K562 (cell line): ENCODE measurements around the gene DNAH10. TPM values are rescaled to one million over a fixed set of nuclear protein-coding genes. Genes with fewer than 3 reads are reported as not detected.

Experiments
- ATAC-seq: fragments of 200-7000 bp; cut with Tn5 transposase; 3 replicates; pipeline ENCODE4 v1.9.1; 2020; ENCODE audit warnings: moderate library complexity
- BruUV-seq: library from RNA; stranded (reverse); fragments of 400-500 nt; replicated peaks from 2 replicates; lab custom pipeline; 2021; lab: Mats Ljungman, UMichigan
- CTCF ChIA-PET: fragments of 300-600 bp; formaldehyde crosslinking; extraction: SDS; loops from one replicate; lab custom pipeline; 2021; ENCODE audit warnings: low intra/inter-chr PET ratio; lab: Yijun Ruan, JAX
- POLR2A ChIA-PET: fragments of 300-600, 350-650 bp; sonication (Branson Sonifier 250); formaldehyde crosslinking; extraction: SDS; loops from one replicate; lab custom pipeline; 2021; ENCODE audit warnings: antibody characterized with exemption, inconsistent platforms; lab: Yijun Ruan, JAX
- DNase-seq, 4 experiments: peaks; one replicate each; pipeline versions ENCODE4 v3.0.0 to v3.0.0-alpha.2; 2011 to 2018; ENCODE audit warnings: low spot score in 3 of 4, mixed read lengths in 3 of 4; ENCODE audit errors: extremely low read depth in 1 of 4
- FAIRE-seq: peaks from 2 replicates; lab custom pipeline; 2011; peaks lifted over from hg19 to GRCh38; lab: Jason Lieb, UNC
- H2AFZ ChIP-seq: 2 replicates; pipeline ENCODE4 v1.6.0; 2011; ENCODE audit warnings: low read depth, low read length, control low read depth, inconsistent platforms
- H3K27ac ChIP-seq: fragments of 200-600 bp; 3 replicates; pipeline ENCODE4 v1.8.0; 2011; ENCODE audit warnings: low read depth, mild to moderate bottlenecking, control low read depth, inconsistent platforms, low read length, moderate library complexity, mixed read lengths; ENCODE audit errors: extremely low read depth
- H3K27me3 ChIP-seq, 2 experiments: fragments of 300-600 bp in 1 of 2; 2 replicates in 1 of 2; 3 replicates in 1 of 2; pipeline versions ENCODE4 v1.6.0 to v1.8.0; 2011; ENCODE audit warnings: inconsistent platforms in 2 of 2, low read length in 2 of 2, mild to moderate bottlenecking in 1 of 2, mixed read lengths in 1 of 2, moderate library complexity in 1 of 2; ENCODE audit not compliant: control insufficient read depth in 2 of 2, insufficient read depth in 2 of 2
- H3K36me3 ChIP-seq: fragments of 300-600 bp; 3 replicates; pipeline ENCODE4 v1.8.0; 2011; ENCODE audit warnings: mild to moderate bottlenecking, low read length, inconsistent platforms; ENCODE audit not compliant: control insufficient read depth, insufficient read depth
- H3K4me1 ChIP-seq, 2 experiments: fragments of 200-600 bp in 1 of 2; replicated peaks in 1 of 2; 2 replicates in 1 of 2; 3 replicates in 1 of 2; pipeline versions ENCODE4 v1.5.1 to v1.8.0; 2011; ENCODE audit warnings: inconsistent platforms in 2 of 2, low read length in 2 of 2, mild to moderate bottlenecking in 1 of 2, mixed read lengths in 1 of 2, moderate library complexity in 1 of 2; ENCODE audit not compliant: control insufficient read depth in 2 of 2, insufficient read depth in 2 of 2
- H3K4me2 ChIP-seq: 2 replicates; pipeline ENCODE4 v1.6.1; 2011; ENCODE audit warnings: low read length, control low read depth, inconsistent platforms, mixed read lengths; ENCODE audit not compliant: insufficient read depth
- H3K4me3 ChIP-seq: fragments of 200-600 bp; sonication (generic), shearing (Covaris generic); 2 replicates; pipeline ENCODE4 v1.5.1; 2016; ENCODE audit warnings: control low read depth, inconsistent platforms
- H3K79me2 ChIP-seq: fragments of 200-600 bp; 3 replicates; pipeline ENCODE4 v1.8.0; 2011; ENCODE audit warnings: low read length, inconsistent platforms; ENCODE audit not compliant: control insufficient read depth, insufficient read depth
- H3K9ac ChIP-seq, 2 experiments: 2 replicates each; pipeline versions ENCODE4 v1.6.0 to v1.6.1; 2011; ENCODE audit warnings: low read depth in 2 of 2, low read length in 2 of 2, control low read depth in 1 of 2, inconsistent platforms in 1 of 2, mild to moderate bottlenecking in 1 of 2, mixed read lengths in 1 of 2; ENCODE audit not compliant: insufficient read depth in 1 of 2
- H3K9me1 ChIP-seq: one replicate; pipeline ENCODE4 v1.6.0; 2011; ENCODE audit warnings: inconsistent platforms, mild to moderate bottlenecking, low read length, moderate library complexity; ENCODE audit not compliant: control insufficient read depth, insufficient read depth
- H3K9me3 ChIP-seq: replicated peaks from 2 replicates; pipeline ENCODE4 v1.5.1; 2011; ENCODE audit warnings: low read depth, low read length, inconsistent platforms; ENCODE audit not compliant: control insufficient read depth, insufficient read depth
- H4K20me1 ChIP-seq: replicated peaks from 2 replicates; pipeline ENCODE4 v1.6.1; 2011; ENCODE audit warnings: low read length, inconsistent platforms, mixed read lengths; ENCODE audit not compliant: control insufficient read depth, insufficient read depth
- ATF7 ChIP-seq: fragments of 450-650 bp; IDR thresholded peaks from 2 replicates; pipeline ENCODE4 v1.7.1; 2014; ENCODE audit warnings: mild to moderate bottlenecking, moderate library complexity
- CBFA2T3 ChIP-seq: fragments of 450-650 bp; IDR thresholded peaks from 2 replicates; pipeline ENCODE4 v1.6.1; 2017
- ETV6 ChIP-seq, 3 experiments: fragments of 150-350 bp in 1 of 3; sonication (generic) in 1 of 3; formaldehyde crosslinking in 1 of 3; IDR thresholded peaks; 2 replicates each; pipeline versions ENCODE4 v1.6.1 to v1.8.0; 2014 to 2022; ENCODE audit warnings: borderline replicate concordance in 2 of 3, low read depth in 2 of 3, antibody characterized with exemption in 1 of 3, low read length in 1 of 3, mild to moderate bottlenecking in 1 of 3, missing genetic modification reagents in 1 of 3
- EZH2 ChIP-seq: IDR thresholded peaks from 2 replicates; pipeline ENCODE4 v1.6.1; 2012; ENCODE audit warnings: low read depth, mild to moderate bottlenecking, inconsistent platforms, low read length, borderline replicate concordance
- SMARCB1 ChIP-seq: IDR thresholded peaks from 2 replicates; pipeline ENCODE4 v1.6.1; 2011; ENCODE audit warnings: improper control_type of control experiment, low read depth; ENCODE audit not compliant: insufficient read length
- ZNF121 ChIP-seq: sonication (generic); formaldehyde crosslinking; conservative IDR thresholded peaks from 2 replicates; pipeline ENCODE4 v1.8.0; 2022; ENCODE audit warnings: missing genetic modification reagents
- ZNF277 ChIP-seq: fragments of 250-450 bp; sonication (Bioruptor Pico); IDR thresholded peaks from 2 replicates; pipeline ENCODE4 v1.8.0; 2022; ENCODE audit warnings: inconsistent platforms, mild to moderate bottlenecking, moderate library complexity, borderline replicate concordance
- ZNF395 ChIP-seq: fragments of 200-800 bp; sonication (Bioruptor generic); IDR thresholded peaks from 2 replicates; pipeline ENCODE4 v1.6.1; 2017; ENCODE audit warnings: missing genetic modification characterization, missing compliant biosample characterization
- WGBS: fragments of 100-300 bp; shearing (Covaris generic); methylation state at CpG from one replicate; pipeline ENCODE4 v1.1.6; 2016; ENCODE audit warnings: low coverage, mixed read lengths; ENCODE audit not compliant: insufficient coverage; ENCODE audit errors: missing lambda C conversion rate; 5-methylcytosine and 5-hydroxymethylcytosine counted together
- in situ Hi-C: fragments of 300-500 bp; cut with MboI; formaldehyde crosslinking; loops from 4 replicates; pipeline ENCODE4 v1.15.0; 2018; ENCODE audit warnings: inconsistent platforms, mixed read lengths
- intact Hi-C: fragments of 100-400 bp; cut with micrococcal nuclease; formaldehyde crosslinking; loops from 2 replicates; pipeline ENCODE4 v1.14.2; 2022
- polyA plus RNA-seq, 8 experiments: library from polyadenylated mRNA; depleted of rRNA in 4 of 8; stranded (reverse) in 5 of 8; unstranded in 3 of 8; fragments of >200 nt; fragmentation: Nextera tagmentation in 2 of 8; fragmentation: Illumina TruSeq in 1 of 8; extraction: Ambion mirVana in 2 of 8; extraction: Trizol in 1 of 8; gene quantifications; 2 replicates each; pipeline versions ENCODE4 v1.2.1 to v1.2.3, GENCODE V29; 2011 to 2014; ENCODE audit warnings: inconsistent platforms in 1 of 8, missing spikeins in 1 of 8
- total RNA-seq, 7 experiments: library from RNA; depleted of rRNA in 6 of 7; stranded (reverse); fragments of >200 nt in 6 of 7; fragmentation: Illumina TruSeq in 2 of 7; extraction: Trizol in 2 of 7; gene quantifications; 2 replicates each; pipeline versions ENCODE4 v1.2.1 to v1.2.3, GENCODE V29; 2011 to 2021; ENCODE audit warnings: low replicate concordance in 1 of 7

The DNAH10 gene
- total and polyA plus RNA-seq, 9 of the 15 experiments (the other 6 are each of a cell fraction or from before 2014, with no cell fraction given) = 0.01 to 0.06 (median 0.04) TPM; not detected in 1

GRCh38 chr12:123940627-123940966 is 178.5 kb downstream of the DNAH10 start:
- Histone ChIP-seq H3K9me1 (no peaks in the 10 kb centered on the region), H3K9me3 (no peaks in the 10 kb centered on the region; the same call in 1 of the 2 replicates), H3K36me3 (no peaks in the 10 kb centered on the region), H3K4me3 (no peak overlapping the region), H3K27ac (no peak overlapping the region), H3K9ac (no peak overlapping the region), H3K27me3 (peaks cover 51 to 79% of the 10 kb centered on the region in 2 experiments; a peak in 4 of 5 replicates), H3K4me1 (peaks cover 0 to 10% of the 10 kb centered on the region in 2 experiments; a peak in 2 of 5 replicates), H2AFZ (no peak overlapping the region), H3K4me2 (no peak overlapping the region), H3K79me2 (no peaks in the 10 kb centered on the region), H4K20me1 (peaks cover 4% of the 10 kb centered on the region; the same call in 1 of the 2 replicates)
- 13% methylated on average over 9 of the region's 9 CpGs for WGBS
- ChIA-PET CTCF (no interaction called here), POLR2A (interaction anchor here (0.7 kb wide), 1 partner anchor 20 kb away, joined by 4 read pairs; no protein-coding TSS in a partner anchor)
- in situ Hi-C loops = no loop called here
- ATAC-seq (no peak), FAIRE-seq (no peak), DNase-seq (no peak)
- TF ChIP-seq EZH2 (no peak), ZNF277 (CRISPR knock-in tag) (no peak), ETV6 (IDR thresholded peaks at IDR 0.05; ENCODE audit: borderline replicate concordance in 1 of 2, low read depth in 2 of 2, low read length in 1 of 2) (no peak), ETV6 (CRISPR knock-in tag; IDR thresholded peaks at IDR 0.05; ENCODE audit: borderline replicate concordance) (no peak), ZNF395 (CRISPR knock-in tag) (no peak), ZNF121 (no peak), ATF7 (no peak), CBFA2T3 (no peak), SMARCB1 (no peak)
- intact Hi-C loops = no loop called here
- no TSS peak for BruUV-seq
